Left kidney (tissue), 2 donors: Measurements from ENCODE around the gene ANKLE1. TPM values are rescaled to one million over a fixed set of nuclear protein-coding genes. Genes with fewer than 3 reads are reported as not detected.
"Not testable (repeated sequence)": the region's sequence is repeated elsewhere in the genome, so short reads cannot be mapped to it uniquely, and the experiment has no call there.

Experiments
- DNase-seq: peaks from one replicate; pipeline ENCODE4 v3.0.0-alpha.2; 2013
- polyA plus RNA-seq: library from polyadenylated mRNA; unstranded; fragments of 120-200 nt; gene quantifications from one replicate; pipeline ENCODE4 v1.2.1, GENCODE V29; 2013; ENCODE audit not compliant: insufficient read length

Gene ANKLE1
- polyA plus RNA-seq, 1 donor, result 1.5 TPM

- DNase-seq, result no peak
These were observed 33.5 kb upstream of the ANKLE1 start for GRCh38 chr19:17248011-17248776.

GRCh38 chr19:17249887-17250548 is 31.7 kb upstream of the ANKLE1 start:
- DNase-seq, result no peak

- DNase-seq, result no peak
These were observed 27.1 kb upstream of the ANKLE1 start for GRCh38 chr19:17254636-17255035.

DNA sequence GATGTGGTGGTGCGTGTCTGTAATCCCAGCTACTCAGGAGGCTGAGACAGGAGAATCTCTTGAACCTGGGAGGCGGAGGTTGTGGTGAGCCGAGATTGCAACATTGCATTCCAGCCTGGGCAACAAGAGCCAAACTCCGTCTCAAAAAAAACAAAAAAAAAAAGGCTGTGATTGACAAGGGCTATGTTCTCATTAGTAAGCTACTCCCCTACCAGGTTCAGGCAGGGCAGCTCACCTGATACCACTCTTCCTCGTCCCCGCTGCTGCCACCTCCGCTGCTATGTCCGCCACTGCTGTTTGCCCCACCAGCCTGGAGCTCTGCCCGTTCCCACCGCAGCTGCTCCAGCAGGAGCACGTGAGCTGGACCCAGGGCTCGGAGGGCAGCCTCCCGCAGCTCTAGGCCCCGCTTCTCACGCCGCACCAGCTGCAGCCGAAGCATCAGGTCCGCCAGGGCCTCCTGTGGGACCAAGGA is 26.5 kb upstream of the ANKLE1 start:
- no peak for DNase-seq

DNA sequence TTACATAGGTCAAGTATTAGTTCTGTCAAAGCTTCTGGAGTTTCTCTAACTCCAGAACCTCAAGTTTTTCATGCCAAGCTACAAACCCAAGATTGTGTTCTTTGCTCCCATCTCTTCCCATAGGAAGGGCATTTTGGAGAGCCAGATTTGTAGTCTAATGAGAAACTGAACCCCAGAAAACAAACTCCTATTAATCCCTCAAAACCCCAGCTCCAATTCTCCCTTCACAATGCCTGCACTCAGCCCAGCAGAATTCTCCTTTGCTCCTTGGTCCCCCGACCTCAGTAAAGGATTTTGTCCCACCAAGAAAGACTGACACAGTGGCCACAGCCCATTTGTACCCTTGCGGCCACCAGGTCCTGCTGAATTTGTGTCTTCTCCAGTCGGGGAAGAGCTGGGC is 25.6 kb upstream of the ANKLE1 start:
- DNase-seq, result no peak

DNA sequence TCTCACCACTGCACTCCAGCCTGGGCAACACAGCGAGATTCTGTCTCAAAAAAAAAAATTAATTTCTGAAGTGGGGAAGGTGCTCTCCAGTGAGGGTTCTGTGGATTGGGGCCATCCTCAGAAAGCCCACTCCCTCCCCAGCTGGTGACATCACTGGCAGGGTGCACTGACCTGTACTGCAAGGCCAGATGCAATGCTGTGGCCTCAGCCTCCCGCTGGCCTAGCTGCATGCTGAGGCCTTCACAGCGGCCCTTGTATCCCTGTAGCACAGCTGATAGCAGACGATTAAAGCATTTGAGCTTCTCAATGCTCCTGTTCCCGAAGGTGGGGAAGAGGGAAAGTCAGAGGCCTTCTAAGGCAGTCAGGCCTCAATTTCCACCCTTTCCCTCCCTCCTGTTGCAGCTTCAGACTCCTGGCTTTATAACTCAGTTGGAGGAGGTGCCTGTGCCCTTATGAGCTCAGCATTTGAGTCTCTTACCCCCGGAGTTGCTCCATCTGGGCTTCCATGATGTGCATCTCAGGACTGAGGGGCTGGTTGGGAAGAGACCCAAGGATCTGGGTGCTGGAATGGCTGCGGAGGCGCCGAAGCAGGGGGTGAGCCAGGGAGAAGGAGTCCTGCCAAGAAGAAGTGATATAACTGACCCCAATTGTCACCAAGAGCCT is 22.5 kb upstream of the ANKLE1 start:
- no peak for DNase-seq

GRCh38 chr19:17259934-17260333 is 21.8 kb upstream of the ANKLE1 start:
- no peak for DNase-seq

- no peak for DNase-seq
These were observed 20.8 kb upstream of the ANKLE1 start for GRCh38 chr19:17260842-17261325.

DNA sequence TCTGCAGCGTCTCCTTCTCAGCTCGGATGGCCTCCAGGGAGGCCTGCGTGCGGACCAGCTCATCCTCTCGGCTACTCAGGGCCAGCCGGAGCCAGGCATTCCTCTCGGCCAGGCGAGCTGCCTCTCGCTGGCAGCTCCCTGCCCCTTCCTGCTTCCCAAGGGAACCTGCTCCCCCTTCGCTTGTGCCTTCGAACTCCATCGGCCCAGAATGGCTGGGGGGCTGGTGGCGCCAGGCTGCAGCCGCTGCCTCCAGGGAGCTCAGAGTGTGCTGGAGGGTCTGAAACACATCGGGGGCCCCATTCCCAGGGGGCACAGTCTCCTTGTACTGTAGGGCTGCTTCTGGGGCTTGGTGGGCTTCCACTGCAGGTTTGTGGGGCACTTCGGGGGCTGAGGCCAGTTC is 19.1 kb upstream of the ANKLE1 start:
- DNase-seq, result no peak

- DNase-seq, result no peak
These were observed 17.7 kb upstream of the ANKLE1 start for GRCh38 chr19:17263712-17264640.

- DNase-seq, result no peak
These were observed 17.1 kb upstream of the ANKLE1 start, which contains the start of gene USHBP1 for GRCh38 chr19:17264641-17264979. USHBP1 (minus strand) TSS chr19:17264745; CDS start chr19:17264299, 446 bp downstream.

- DNase-seq, result no peak
These were observed 15.7 kb upstream of the ANKLE1 start for GRCh38 chr19:17266026-17266425.

DNA sequence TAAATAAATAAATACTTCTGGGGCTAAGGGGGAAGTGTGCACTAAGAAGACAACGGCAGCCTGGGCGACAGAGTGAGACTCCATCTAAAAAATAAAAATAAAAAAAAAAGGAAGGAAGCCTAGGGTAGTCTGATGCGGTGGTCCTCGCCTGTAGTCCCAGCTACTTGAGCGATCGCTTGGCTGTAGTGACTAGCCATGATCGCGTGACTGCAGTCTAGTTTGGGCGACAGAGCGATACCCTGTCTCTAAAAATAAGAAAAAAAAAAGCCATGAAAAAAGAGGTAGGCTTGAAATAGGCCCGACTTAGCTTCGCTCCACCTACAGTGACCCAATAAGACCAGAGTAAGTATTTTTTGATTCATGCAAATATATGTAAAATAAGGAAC is 15.1 kb upstream of the ANKLE1 start:
- no peak for DNase-seq

DNA sequence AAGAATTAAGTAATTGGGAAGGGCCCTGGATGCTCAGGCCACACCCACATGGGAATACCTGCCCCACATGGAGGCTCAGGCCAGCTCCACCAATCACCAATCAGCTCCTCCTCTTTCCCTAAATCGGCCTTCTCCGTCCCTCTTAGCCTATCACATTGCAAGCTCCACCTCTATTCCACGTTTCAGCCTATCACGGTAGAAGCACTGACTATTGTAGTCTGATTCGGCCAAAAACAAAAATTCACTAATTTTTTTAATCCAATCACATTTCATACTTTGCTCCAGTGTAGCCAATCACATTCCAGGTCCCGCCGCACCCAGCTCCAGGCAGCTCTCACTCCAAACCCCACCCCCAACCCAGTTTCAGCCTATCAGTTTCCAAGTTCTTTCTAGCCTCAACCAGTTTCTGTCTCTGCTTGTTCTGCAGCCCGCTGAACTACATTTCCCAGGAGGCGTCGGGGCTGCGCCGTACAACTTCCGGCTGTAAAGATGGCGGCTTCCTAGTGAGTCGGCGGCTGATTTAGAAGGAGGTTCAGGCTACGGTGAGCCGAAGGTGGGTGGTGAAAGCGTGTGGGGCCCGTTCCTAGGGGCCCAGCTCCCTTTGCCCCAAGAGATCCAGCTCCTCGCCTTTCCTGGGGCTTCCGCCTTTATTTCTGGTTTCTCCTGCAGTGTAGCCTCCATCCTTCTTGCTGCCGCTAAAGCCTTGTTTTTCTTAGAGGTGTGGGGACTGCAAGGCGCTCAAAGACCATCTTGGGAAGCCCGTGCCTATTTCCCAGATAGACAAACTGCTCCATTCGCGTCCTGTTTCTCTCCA is 14.5 kb upstream of the ANKLE1 start, which contains the start of gene BABAM1:
Gene BABAM1, plus strand, starts transcription at position 469 of the 814 bp plus-strand sequence. CDS start 1,364 bp downstream, outside the sequence.
- peak; percentile 99 for DNase-seq

DNA sequence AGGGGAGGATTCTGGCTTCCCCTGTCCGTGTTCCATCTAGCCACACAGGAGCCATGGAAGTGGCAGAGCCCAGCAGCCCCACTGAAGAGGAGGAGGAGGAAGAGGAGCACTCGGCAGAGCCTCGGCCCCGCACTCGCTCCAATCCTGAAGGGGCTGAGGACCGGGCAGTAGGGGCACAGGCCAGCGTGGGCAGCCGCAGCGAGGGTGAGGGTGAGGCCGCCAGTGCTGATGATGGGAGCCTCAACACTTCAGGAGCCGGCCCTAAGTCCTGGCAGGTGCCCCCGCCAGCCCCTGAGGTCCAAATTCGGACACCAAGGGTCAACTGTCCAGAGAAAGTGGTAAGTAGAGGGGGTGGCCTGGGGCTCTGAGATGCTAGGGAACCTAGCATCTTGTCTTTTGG is 12.9 kb upstream of the ANKLE1 start:
- no peak for DNase-seq

DNA sequence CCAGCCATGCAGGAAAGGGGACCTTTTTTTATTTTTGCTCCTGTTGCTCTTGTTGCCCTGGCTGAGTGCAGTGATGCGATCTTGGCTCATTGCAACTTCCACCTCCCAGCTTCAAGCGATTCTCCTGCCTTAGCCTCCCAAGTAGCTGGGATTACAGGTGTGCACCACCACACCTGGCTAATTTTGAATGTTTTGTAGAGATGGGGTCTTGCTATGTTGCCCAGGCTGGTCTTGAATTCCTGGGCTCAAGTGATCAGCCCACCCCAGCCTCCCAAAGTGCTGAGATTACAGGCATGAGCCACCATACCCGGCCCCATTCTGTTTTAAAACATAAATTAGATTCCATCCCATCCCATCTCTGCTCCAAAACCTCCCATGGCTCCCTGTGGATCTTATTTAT is 6.8 kb upstream of the ANKLE1 start:
- not testable (repeated sequence) for DNase-seq

GRCh38 chr19:17275441-17276175 is 6.1 kb upstream of the ANKLE1 start:
- no peak for DNase-seq

DNA sequence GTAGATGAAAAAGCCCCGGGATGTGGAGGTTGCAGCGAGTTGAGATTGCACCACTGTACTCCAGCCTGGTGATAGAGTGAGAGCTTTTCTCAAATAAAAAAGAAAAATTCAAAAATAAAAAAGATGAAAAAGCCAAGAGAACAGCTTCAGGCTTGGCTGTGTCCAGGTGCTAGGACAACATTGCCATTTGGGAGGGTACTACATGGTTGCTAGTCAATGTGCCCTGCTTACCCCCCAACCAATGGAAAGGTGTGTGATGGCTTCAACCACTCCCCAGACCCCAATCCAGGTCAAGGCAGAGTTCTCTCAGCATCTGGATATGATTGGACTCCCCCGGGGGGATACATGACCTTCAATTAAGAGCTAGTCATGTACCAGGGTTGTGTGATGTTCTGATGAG is 2.3 kb upstream of the ANKLE1 start:
- no peak for DNase-seq

GRCh38 chr19:17282488-17283125 is 906 bp downstream of the ANKLE1 start:
- DNase-seq, result peak; percentile 76
